Endothelial cell of umbilical vein (primary cell): Measurements from ENCODE around the gene SEZ6L. TPM values are rescaled to one million over a fixed set of nuclear protein-coding genes. Genes with fewer than 3 reads are reported as not detected.

Source experiments
- BruUV-seq: library from RNA; stranded (reverse); fragments of 400-500 nt; replicated peaks from 2 replicates; lab custom pipeline; 2021; lab: Mats Ljungman, UMichigan
- CTCF ChIA-PET: fragments of 300-600, 350-600 bp; sonication (Branson Sonifier 250); formaldehyde crosslinking; loops from one replicate; lab custom pipeline; 2021; ENCODE audit warnings: antibody characterized with exemption, inconsistent platforms; lab: Charles Lee
- POLR2A ChIA-PET: fragments of 300-600, 350-600 bp; sonication (Branson Sonifier 250); formaldehyde crosslinking; loops from one replicate; lab custom pipeline; 2021; ENCODE audit warnings: antibody characterized with exemption, inconsistent platforms; lab: Charles Lee
- DNase-seq: peaks from one replicate; pipeline ENCODE4 v3.0.0-alpha.2; 2011; ENCODE audit warnings: low read depth, low spot score
- FAIRE-seq: peaks from 2 replicates; lab custom pipeline; 2011; peaks lifted over from hg19 to GRCh38; lab: Jason Lieb, UNC
- H2AFZ ChIP-seq: 2 replicates; pipeline ENCODE4 v1.6.0; 2012; ENCODE audit warnings: low read depth, low read length, control low read depth, inconsistent platforms
- H3K27ac ChIP-seq: 2 replicates; pipeline ENCODE4 v1.5.1; 2011; ENCODE audit warnings: low read depth, mild to moderate bottlenecking, control low read depth, low read length, moderate library complexity; ENCODE audit not compliant: insufficient read depth
- H3K27me3 ChIP-seq, 2 experiments: 2 replicates each; pipeline versions ENCODE4 v1.6.0 to v1.6.1; 2011; ENCODE audit warnings: low read length in 2 of 2, mixed read lengths in 1 of 2; ENCODE audit not compliant: control insufficient read depth in 2 of 2, insufficient read depth in 2 of 2
- H3K36me3 ChIP-seq, 2 experiments: 2 replicates in 1 of 2; 3 replicates in 1 of 2; pipeline ENCODE4 v1.5.1; 2011; ENCODE audit warnings: low read length in 2 of 2, mild to moderate bottlenecking in 1 of 2, moderate library complexity in 1 of 2; ENCODE audit not compliant: control insufficient read depth in 2 of 2, insufficient read depth in 2 of 2; ENCODE audit errors: extremely low read depth in 1 of 2
- H3K4me1 ChIP-seq: 3 replicates; pipeline ENCODE4 v1.5.1; 2011; ENCODE audit warnings: mild to moderate bottlenecking, low read length; ENCODE audit not compliant: control insufficient read depth, insufficient read depth; ENCODE audit errors: extremely low read depth
- H3K4me2 ChIP-seq: 2 replicates; pipeline ENCODE4 v1.6.1; 2011; ENCODE audit warnings: low read length, control low read depth, mixed read lengths; ENCODE audit not compliant: insufficient read depth
- H3K4me3 ChIP-seq, 3 experiments: fragments of 200-600 bp in 1 of 3; sonication (generic), shearing (Covaris generic) in 1 of 3; replicated peaks in 1 of 3; 2 replicates each; pipeline ENCODE4 v1.5.1; 2011 to 2016; ENCODE audit warnings: control low read depth in 3 of 3, low read length in 3 of 3, mild to moderate bottlenecking in 2 of 3, inconsistent platforms in 1 of 3, low read depth in 1 of 3, moderate library complexity in 1 of 3; ENCODE audit not compliant: insufficient read depth in 1 of 3
- H3K79me2 ChIP-seq: 2 replicates; pipeline ENCODE4 v1.6.0; 2012; ENCODE audit warnings: low read length, inconsistent platforms; ENCODE audit not compliant: control insufficient read depth, insufficient read depth
- H3K9ac ChIP-seq: replicated peaks from 2 replicates; pipeline ENCODE3; 2011; ENCODE audit warnings: low read length, control low read depth; ENCODE audit not compliant: insufficient read depth; ENCODE audit errors: extremely low read depth
- H3K9me1 ChIP-seq: replicated peaks from 3 replicates; pipeline ENCODE4 v1.6.0; 2011; ENCODE audit warnings: mild to moderate bottlenecking, low read length; ENCODE audit not compliant: control insufficient read depth, insufficient read depth; ENCODE audit errors: extremely low read depth
- H3K9me3 ChIP-seq: replicated peaks from 2 replicates; pipeline ENCODE4 v1.5.1; 2012; ENCODE audit warnings: low read length, inconsistent platforms; ENCODE audit not compliant: control insufficient read depth, insufficient read depth
- H4K20me1 ChIP-seq: replicated peaks from 2 replicates; pipeline ENCODE3; 2011; ENCODE audit warnings: mild to moderate bottlenecking, low read length; ENCODE audit not compliant: control insufficient read depth, insufficient read depth; ENCODE audit errors: extremely low read depth
- CTCF ChIP-seq, 2 donors: IDR thresholded peaks; 1 replicate in 1 of 2; 2 replicates in 1 of 2; pipeline ENCODE4 v1.5.1; 2011; ENCODE audit warnings: low read length in 2 of 2, mild to moderate bottlenecking in 2 of 2, moderate library complexity in 2 of 2, control low read depth in 1 of 2, inconsistent platforms in 1 of 2, low read depth in 1 of 2; ENCODE audit not compliant: insufficient read depth in 1 of 2; ENCODE audit errors: extremely low read depth in 1 of 2
- EZH2 ChIP-seq: IDR thresholded peaks from 2 replicates; pipeline ENCODE4 v1.6.1; 2012; ENCODE audit warnings: borderline replicate concordance, low read depth, mild to moderate bottlenecking, moderate library complexity, low read length, inconsistent platforms; ENCODE audit not compliant: severe bottlenecking
- FOS ChIP-seq: IDR thresholded peaks from 2 replicates; pipeline ENCODE4 v1.6.1; 2011; ENCODE audit warnings: mild to moderate bottlenecking, low read length, moderate library complexity, borderline replicate concordance; ENCODE audit not compliant: insufficient read depth
- GATA2 ChIP-seq: IDR thresholded peaks from 2 replicates; pipeline ENCODE4 v1.7.0; 2011; ENCODE audit warnings: low read depth, mild to moderate bottlenecking, moderate library complexity, mixed read lengths, low read length; ENCODE audit not compliant: insufficient read length, insufficient read depth
- JUN ChIP-seq: IDR thresholded peaks from 2 replicates; pipeline ENCODE4 v1.6.1; 2011; ENCODE audit warnings: borderline replicate concordance, low read depth; ENCODE audit not compliant: insufficient read length, insufficient read depth
- MAX ChIP-seq: IDR thresholded peaks from 2 replicates; pipeline ENCODE4 v1.6.1; 2011; ENCODE audit not compliant: insufficient read depth, insufficient read length
- MYC ChIP-seq: IDR thresholded peaks from one replicate; pipeline ENCODE4 v1.6.1; 2011; ENCODE audit warnings: mild to moderate bottlenecking, low read depth, low read length
- POLR2A ChIP-seq: IDR thresholded peaks from 2 replicates; pipeline ENCODE4 v1.6.1; 2012; ENCODE audit warnings: low read depth, mild to moderate bottlenecking, control low read depth, low read length
- POLR2AphosphoS5 ChIP-seq: IDR thresholded peaks from 2 replicates; pipeline ENCODE4 v1.6.1; 2012; ENCODE audit warnings: low read depth, mild to moderate bottlenecking, control low read depth, low read length, moderate library complexity; ENCODE audit not compliant: insufficient read depth
- dilution Hi-C: fragments of 300-500 bp; cut with MboI; formaldehyde crosslinking; loops from one replicate; pipeline ENCODE4 v1.15.0; 2019; ENCODE audit warnings: low sequenced_read_pairs; ENCODE audit not compliant: extremely low pct_ligation_motif_present
- intact Hi-C: fragments of 100-400 bp; cut with micrococcal nuclease; formaldehyde crosslinking; loops from one replicate; pipeline ENCODE4 v1.10.0; 2022
- polyA plus RNA-seq, 4 experiments: library from polyadenylated mRNA; depleted of rRNA in 3 of 4; stranded (reverse) in 3 of 4; unstranded in 1 of 4; fragments of >200 nt; gene quantifications; 2 replicates each; pipeline versions ENCODE4 v1.2.1 to v1.2.3, GENCODE V29; 2011 to 2012; ENCODE audit warnings: missing spikeins in 1 of 4
- total RNA-seq: library from RNA; stranded (reverse); gene quantifications from 2 replicates; pipeline ENCODE4 v1.2.3, GENCODE V29; 2021

The SEZ6L gene
- total and polyA plus RNA-seq, 2 donors (not counting 3 experiments of a cell fraction or from before 2014, with no cell fraction given): not detected

DNA sequence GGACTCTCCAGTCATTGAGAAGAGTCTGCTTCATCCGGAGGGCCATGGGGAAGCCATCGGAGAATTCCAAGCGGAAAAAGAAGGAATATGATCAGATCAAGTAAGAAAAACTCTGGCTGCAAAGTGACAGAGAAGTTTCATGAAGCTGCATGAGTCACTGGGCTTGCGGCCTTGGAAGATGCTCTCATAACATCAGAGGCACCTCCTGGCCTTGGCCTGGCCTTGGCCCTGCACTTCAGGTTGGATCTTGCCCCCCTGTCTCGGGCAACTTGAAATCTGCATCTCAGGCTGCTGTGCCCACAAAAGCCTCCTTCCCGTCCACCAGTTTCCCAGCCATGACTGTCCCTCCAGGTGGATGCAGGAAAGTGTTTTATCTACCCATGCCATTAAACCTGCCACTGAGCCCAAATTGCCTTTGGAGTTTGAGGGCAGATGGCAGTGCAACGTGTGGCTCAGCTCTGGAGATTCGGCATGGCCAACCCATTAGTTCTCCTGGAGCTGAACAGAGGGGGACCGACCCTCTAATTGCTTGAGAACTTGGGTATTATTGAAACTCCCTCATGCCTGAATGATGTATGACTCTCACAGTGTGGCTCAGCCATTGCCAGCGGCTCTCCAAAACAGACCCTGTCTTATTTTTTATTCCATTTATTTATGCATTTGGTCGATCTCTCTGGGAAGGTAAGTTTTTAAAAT lies 66.7 kb downstream of the SEZ6L start:
- Histone ChIP-seq H3K27me3 (no peaks in the 10 kb centered on the region), H3K27ac (no peak overlapping the region), H3K4me2 (no peak overlapping the region), H3K36me3 (no peaks in the 10 kb centered on the region), H3K9ac (no peak overlapping the region), H4K20me1 (no peaks in the 10 kb centered on the region), H3K4me3 (no peak overlapping the region), H3K4me1 (no peaks in the 10 kb centered on the region), H3K9me3 (no peaks in the 10 kb centered on the region), H2AFZ (no peak overlapping the region), H3K79me2 (no peaks in the 10 kb centered on the region), H3K9me1 (no peaks in the 10 kb centered on the region)
- TF ChIP-seq GATA2 (no peak), FOS (no peak), MYC (no peak), CTCF (IDR thresholded peaks at IDR 0.05; ENCODE audit: extremely low read depth in 1 of 2, insufficient read depth in 1 of 2, low read depth in 1 of 2, low read length in 2 of 2) (no peak), JUN (no peak), POLR2AphosphoS5 (no peak), MAX (no peak), POLR2A (no peak), EZH2 (no peak)
- CTCF ChIA-PET: no interaction called here
- POLR2A ChIA-PET: no interaction called here
- dilution Hi-C loops: no loop called here
- no TSS peak for BruUV-seq
- FAIRE-seq: no peak
- intact Hi-C loops: no loop called here
- DNase-seq: no peak
